Activated CD4-positive, alpha-beta T cell treated with anti-CD3 and anti-CD28 coated beads for 24 hours (primary cell): Measurements from ENCODE around the gene TSPOAP1.
"Not testable (repeated sequence)": the region's sequence is repeated elsewhere in the genome, so short reads cannot be mapped to it uniquely, and the experiment has no call there.

Experiments
- DNase-seq, 2 donors: peaks; one replicate each; pipeline ENCODE4 v3.0.0-alpha.2; 2020; ENCODE audit warnings: low read depth in 2 of 2

TSPOAP1 gene

DNA sequence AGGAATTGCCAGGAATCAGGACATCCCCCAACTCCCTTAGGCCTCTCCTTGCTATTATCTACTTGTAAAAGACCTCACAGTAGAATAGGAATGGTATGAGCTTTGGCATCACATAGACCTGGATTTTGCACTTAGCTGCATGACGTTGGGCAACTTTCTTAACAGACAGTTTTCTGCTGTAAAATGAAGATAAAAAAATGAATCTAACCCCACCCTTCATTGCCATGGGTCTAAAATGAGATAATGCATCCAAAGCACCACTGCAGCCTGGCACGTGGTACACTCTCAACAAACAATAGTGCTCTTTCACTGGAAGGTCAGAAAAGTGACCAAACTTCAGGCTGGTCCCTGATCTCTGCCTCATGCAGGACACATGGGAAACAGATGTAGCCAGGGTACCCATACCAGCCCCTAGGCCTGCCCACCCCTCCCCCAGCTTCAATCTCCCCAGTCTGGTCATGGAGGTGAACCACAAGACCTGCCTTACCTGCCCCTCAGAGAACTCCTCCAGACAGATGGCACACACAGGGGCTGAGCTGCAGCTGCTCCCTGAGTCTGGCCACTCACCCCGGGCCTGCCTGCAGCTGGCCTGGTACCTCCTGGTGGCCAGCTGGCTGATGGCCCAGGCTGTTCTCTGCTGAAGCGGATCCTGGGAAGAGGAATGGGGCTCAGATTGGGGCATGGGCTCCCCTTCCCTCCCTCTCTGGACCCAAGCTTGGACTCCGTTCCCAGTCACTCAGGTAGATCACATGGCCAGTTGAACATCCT, 31.9 kb upstream of the TSPOAP1 start:
- DNase-seq, result no peak

- DNase-seq, result no peak
Observed at GRCh38 chr17:58358408-58359172, 30.0 kb upstream of the TSPOAP1 start.

- DNase-seq, result no peak
Observed at GRCh38 chr17:58357312-58358297, 29.0 kb upstream of the TSPOAP1 start.

DNA sequence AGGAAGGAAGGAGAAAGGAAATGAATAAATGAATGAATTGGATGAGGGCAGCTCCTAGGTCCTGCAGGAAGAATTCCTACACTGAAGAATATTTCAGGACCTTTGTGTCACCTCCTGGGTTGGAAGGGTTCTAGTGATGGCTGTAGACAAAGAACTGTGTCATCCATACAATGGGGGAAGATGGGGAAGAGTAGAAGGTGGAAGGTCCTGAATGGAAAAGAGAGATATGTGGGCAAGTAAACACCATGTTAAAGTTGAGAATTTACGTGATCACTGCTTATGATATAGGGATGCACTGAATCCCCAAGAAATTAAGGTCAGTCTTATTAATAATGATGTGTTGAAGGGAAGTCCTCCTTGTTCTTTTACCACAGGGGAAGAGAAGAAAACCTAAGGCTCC, 27.6 kb upstream of the TSPOAP1 start:
- DNase-seq, result no peak

DNA sequence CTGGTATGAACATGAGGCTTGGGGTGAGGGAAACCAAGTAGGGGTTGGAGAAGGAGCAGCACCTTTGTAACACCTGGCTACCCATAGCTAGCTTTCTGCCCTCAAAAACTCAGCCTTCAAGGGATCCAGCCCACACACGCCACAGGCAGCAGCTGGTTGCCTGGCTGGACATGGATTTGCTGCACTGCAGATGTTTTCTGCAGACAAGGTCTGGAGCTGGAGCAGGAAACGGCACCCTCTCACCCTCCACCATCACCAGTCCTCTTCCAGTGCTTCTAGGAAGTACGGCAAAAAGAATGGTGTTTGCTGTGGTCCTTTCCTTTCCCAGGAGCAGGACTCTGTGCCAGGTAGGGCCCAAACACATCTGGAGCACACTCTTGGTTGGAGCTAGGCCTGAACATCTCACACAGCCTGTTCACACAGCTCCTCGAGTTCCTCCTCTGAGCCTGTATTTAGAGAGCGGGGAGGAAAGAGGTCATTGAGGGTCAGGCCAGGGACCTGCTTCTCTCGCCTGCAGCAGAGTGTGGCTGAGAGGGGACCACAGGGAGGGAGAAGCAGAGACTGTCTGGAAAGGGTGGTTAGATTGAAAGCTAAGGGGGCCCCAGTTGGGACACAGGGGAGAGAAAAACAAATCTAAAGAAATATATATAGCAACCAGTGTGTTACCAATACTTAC, 26.1 kb upstream of the TSPOAP1 start:
- no peak for DNase-seq

- no peak for DNase-seq
Observed at GRCh38 chr17:58353389-58353825, 24.8 kb upstream of the TSPOAP1 start.

GRCh38 chr17:58352596-58353388, 24.2 kb upstream of the TSPOAP1 start:
- no peak for DNase-seq

DNA sequence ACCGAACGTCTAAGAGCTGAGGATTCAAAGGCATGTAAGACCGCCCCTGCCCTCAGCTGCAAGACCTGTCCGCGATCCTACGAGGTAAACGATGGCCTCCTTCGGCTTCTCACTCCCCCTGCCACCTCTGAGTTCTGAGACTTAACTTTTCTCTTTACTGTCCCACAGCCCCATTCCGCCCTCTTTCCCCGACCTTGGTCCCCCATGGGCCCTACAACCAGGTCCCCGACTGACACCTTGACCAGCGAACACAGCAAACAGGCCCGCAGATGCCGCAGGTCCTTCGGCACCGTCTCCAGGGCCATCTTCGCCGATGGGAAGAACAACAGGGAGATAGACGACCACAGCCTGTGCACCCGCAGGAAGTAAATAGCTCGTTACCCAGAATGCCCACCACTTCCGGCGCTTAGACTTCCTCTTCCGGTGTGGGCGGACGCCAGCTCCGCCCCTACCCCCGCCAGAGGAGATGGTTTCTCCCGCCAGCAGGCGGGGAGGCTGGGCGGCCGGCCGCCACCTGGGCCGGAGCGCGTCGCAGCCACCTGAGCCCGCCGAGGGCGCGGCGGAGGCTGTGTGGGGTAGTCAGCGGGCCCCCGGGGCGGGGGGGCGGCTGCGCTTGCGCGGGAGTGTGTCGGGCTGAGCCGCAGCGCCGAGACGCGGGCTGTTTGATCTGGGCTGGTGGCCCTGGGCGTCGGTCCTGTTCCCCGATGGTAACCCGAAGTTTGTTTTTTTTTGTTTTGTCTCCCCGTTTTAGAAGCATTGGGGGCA, 23.4 kb upstream of the TSPOAP1 start, which contains the start of gene SUPT4H1:
Gene SUPT4H1, minus strand, starts transcription at position 371 of the 765 bp plus-strand sequence. Its CDS starts 66 bp downstream, at position 305.
- peak; percentile 81 to 86 for DNase-seq

- no peak for DNase-seq
Observed at GRCh38 chr17:58351182-58351581, 22.6 kb upstream of the TSPOAP1 start.

DNA sequence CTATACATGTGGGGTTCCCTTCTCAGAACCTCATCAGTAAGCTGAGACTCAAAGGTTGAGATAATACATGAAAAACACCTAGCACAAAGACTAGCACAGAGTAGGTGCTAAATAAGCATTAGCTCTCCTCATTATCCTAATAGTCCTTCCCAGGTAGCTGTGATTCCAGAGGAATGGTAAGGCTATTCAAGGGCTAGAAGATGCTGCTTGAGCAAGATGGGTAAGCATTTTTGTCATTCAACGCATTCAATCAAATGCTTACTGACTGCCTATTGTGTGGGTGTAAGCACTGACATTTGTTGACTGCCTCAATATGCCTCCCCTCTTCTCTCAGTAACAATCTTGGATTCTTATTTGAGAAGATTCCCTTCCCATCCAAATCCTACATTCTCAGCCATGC, 19.4 kb upstream of the TSPOAP1 start:
- no peak for DNase-seq

DNA sequence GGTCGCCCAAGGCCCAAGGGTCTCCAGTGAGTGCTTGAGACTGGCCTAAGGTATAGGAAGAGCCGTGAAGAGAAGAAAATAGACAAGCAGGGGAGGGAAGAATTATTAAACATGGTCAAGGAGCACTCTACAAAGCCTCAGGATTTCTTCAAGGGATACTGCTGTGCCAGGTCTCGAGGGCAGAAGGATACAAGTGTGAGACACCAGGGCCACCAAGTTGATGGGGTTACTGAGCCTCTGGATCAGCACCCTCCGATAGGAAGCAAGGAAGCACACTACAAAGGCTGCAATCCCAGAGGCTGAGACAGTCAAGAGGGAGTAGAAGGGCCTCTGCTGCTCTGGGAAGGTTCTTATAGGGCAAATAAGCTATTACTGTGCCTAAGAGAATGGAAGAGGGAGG, 16.9 kb upstream of the TSPOAP1 start:
- DNase-seq, result no peak

DNA sequence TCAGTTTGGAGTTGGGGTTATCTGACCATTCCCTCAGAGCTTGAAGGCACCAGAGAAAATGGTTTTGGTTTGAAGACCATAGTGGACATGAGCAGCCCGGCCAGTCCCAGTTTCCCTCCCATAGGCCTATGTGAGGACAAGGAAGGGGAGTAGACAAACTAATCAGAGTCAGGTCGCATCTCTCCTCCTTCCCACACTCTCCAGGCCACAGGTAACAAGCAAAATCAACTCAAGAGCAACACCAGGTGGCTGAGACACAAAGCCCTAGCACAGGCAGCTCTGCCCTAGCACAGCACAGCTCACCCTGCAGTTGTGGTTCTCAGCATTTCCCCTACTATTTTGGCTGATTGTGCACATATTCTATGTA, 16.2 kb upstream of the TSPOAP1 start:
- DNase-seq, result no peak

DNA sequence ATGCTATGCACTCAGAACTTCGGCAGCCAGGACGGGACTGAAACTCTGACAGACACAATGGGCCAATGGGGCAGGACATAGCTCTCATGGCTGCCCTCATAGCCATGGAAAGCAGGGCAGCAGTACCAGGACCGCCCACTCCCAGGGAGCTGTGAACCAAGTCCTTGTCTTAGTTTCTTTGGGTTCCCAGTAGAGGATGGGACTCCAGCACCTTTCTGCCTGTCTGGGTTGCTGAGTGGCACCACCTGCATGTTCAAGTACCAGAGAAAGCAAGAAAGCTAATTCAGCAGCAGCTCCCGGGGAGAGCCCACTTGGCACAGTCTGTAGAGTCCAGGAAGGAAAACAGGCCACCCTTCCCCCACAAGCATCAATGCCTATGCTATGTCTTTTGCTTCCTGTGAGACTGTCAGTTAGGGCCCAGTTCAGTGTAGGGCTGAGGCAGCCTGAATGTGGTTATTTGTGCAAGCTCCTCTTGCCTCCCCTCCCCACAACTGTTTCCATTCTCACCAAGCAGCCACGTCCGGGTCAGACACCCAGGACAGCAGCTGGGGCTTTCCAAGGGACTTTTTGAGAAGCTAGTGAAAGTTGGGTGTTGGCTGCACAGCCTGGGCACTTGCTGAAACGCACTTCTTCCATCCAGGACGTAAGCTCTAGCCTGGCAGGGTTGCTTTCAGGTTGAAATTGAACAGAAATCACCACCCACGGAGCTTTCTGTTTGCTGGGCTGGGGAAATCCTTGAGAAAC, 15.6 kb upstream of the TSPOAP1 start:
- peak; percentile 76 to 78 for DNase-seq

DNA sequence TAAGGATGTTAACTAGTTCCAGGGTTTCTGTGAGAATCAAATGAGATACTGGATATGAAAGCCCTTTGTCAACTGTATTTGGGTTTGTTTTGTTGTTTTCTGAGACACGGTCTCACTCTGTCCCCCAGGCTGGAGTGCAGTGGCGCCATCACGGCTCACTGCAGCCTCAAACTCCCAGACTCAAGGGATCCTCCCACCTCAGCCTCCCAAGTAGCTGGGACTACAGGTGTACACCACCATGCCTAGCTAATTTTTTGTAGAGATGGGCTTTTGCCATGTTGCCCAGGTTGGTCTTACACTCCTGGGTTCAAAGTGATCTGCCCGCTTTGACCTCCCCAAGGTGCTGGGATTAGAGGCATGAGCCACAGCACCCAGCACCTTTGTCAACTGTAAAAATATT, 14.5 kb upstream of the TSPOAP1 start:
- DNase-seq, result no peak

DNA sequence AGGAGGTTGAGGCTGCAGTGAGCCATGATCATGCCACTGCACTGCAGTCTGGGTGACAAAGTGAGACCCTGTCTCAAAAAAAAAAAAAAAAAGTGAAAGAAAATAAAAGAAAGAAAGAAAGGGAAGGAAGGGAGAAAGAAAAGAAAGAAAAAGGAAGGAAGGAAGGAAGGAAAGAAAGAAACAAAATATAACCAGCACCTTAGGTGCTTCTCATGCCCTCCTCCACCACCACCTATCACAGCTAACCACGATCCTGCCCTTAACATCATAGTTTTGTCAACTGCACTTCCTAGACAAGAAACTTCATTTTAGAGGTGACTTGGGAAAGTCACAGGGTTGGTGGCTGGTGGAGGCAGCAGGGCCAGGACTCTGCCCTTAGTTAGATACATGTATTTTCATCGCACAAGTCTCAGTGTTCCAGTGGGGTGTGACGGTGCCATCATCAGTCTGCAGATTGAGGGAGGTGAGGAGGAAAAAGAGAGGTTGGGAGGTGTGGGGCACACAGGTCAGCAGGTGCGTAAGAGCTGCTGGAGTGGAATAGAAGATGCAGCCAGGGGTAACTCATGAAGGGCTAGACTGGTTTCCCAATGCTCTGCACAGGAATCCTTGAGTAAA, 13.4 kb upstream of the TSPOAP1 start:
- DNase-seq, result no peak

GRCh38 chr17:58341136-58341860, 12.7 kb upstream of the TSPOAP1 start:
- DNase-seq, result not testable (repeated sequence)

- DNase-seq, result no peak
Observed at GRCh38 chr17:58340405-58340876, 11.8 kb upstream of the TSPOAP1 start.
